HG03354 (cell line): ENCODE data around the gene GMCL2.
"Not testable (repeated sequence)": the region's sequence is repeated elsewhere in the genome, so short reads cannot be mapped to it uniquely, and the experiment has no call there.

Experiments used
- ATAC-seq: cut with Tn5 transposase; IDR thresholded peaks from one replicate; pipeline ENCODE4 v1.9.1; 2021; ENCODE audit warnings: mild to moderate bottlenecking; ENCODE audit not compliant: unreplicated experiment, poor library complexity, severe bottlenecking

The GMCL2 gene

GRCh38 chr5:178207917-178208280 is 20.7 kb upstream of the GMCL2 start:
- no peak for ATAC-seq

GRCh38 chr5:178207183-178207916 is 20.2 kb upstream of the GMCL2 start:
- no peak for ATAC-seq

- no peak for ATAC-seq
Observed at GRCh38 chr5:178206166-178207101, 19.3 kb upstream of the GMCL2 start.

- ATAC-seq: no peak
Observed at GRCh38 chr5:178205749-178206047, 18.5 kb upstream of the GMCL2 start.

- ATAC-seq: peak; percentile 57
Observed at GRCh38 chr5:178204935-178205748, 18.0 kb upstream of the GMCL2 start.

GRCh38 chr5:178204182-178204934 is 17.2 kb upstream of the GMCL2 start, which contains the start of gene HNRNPAB:
HNRNPAB (plus strand) TSS chr5:178204533; CDS start chr5:178204838, 305 bp downstream.
- peak; percentile 83 for ATAC-seq

GRCh38 chr5:178203670-178204181 is 16.6 kb upstream of the GMCL2 start:
- peak; percentile 11 for ATAC-seq

GRCh38 chr5:178202541-178202940 is 15.4 kb upstream of the GMCL2 start:
- no peak for ATAC-seq

- no peak for ATAC-seq
Observed at GRCh38 chr5:178201927-178202235, 14.7 kb upstream of the GMCL2 start.

- no peak for ATAC-seq
Observed at GRCh38 chr5:178201221-178201926, 14.2 kb upstream of the GMCL2 start.

- no peak for ATAC-seq
Observed at GRCh38 chr5:178199581-178200434, 12.6 kb upstream of the GMCL2 start.

GRCh38 chr5:178198706-178199105 is 11.5 kb upstream of the GMCL2 start:
- no peak for ATAC-seq

GRCh38 chr5:178198151-178198550 is 11.0 kb upstream of the GMCL2 start:
- not testable (repeated sequence) for ATAC-seq

GRCh38 chr5:178196986-178197385 is 9.8 kb upstream of the GMCL2 start:
- no peak for ATAC-seq

GRCh38 chr5:178196281-178196812 is 9.2 kb upstream of the GMCL2 start:
- no peak for ATAC-seq

GRCh38 chr5:178194026-178194425 is 6.9 kb upstream of the GMCL2 start:
- ATAC-seq: no peak

GRCh38 chr5:178193251-178193809 is 6.2 kb upstream of the GMCL2 start:
- no peak for ATAC-seq
